Esophagus squamous epithelium (tissue), 5 donors: ENCODE data around the gene MAML3. TPM values are rescaled to one million over a fixed set of nuclear protein-coding genes. Genes with fewer than 3 reads are reported as not detected.

ENCODE experiments used
- DNase-seq: peaks from one replicate; lab custom pipeline; 2025; lab: John Stamatoyannopoulos, UW
- H3K27ac ChIP-seq, 4 donors: fragments of 200-600 bp; sonication (generic); one replicate each; pipeline ENCODE4 v1.5.1; 2016 to 2019; ENCODE audit warnings: mild to moderate bottlenecking in 1 of 4
- H3K27me3 ChIP-seq, 4 donors: fragments of 200-600 bp; sonication (generic); 1 replicate in 3 of 4; 2 replicates in 1 of 4; pipeline versions ENCODE4 v1.5.1 to v1.6.0; 2017 to 2021; ENCODE audit warnings: antibody characterized with exemption in 1 of 4
- H3K36me3 ChIP-seq, 3 donors: fragments of 200-600 bp; sonication (generic); one replicate each; pipeline ENCODE4 v1.5.1; 2016 to 2019
- H3K4me1 ChIP-seq, 3 donors: fragments of 200-600 bp; sonication (generic); one replicate each; pipeline ENCODE4 v1.5.1; 2017 to 2019
- H3K4me3 ChIP-seq, 4 donors: fragments of 200-600 bp; sonication (generic); 1 replicate in 3 of 4; 2 replicates in 1 of 4; pipeline ENCODE4 v1.5.1; 2016 to 2019; ENCODE audit warnings: mild to moderate bottlenecking in 2 of 4, moderate library complexity in 1 of 4
- H3K9me3 ChIP-seq, 3 donors: fragments of 200-600 bp; sonication (generic); one replicate each; pipeline ENCODE4 v1.5.1; 2016 to 2019
- CTCF ChIP-seq, 6 experiments: fragments of 450-650 bp in 4 of 6; fragments of 200-600 bp in 2 of 6; sonication (generic) in 2 of 6; IDR thresholded peaks; one replicate each; pipeline ENCODE4 v1.5.1; 2016 to 2019; ENCODE audit warnings: antibody characterized with exemption in 6 of 6, mild to moderate bottlenecking in 4 of 6, moderate library complexity in 4 of 6
- POLR2A ChIP-seq, 4 donors: fragments of 450-650 bp; IDR thresholded peaks; one replicate each; pipeline ENCODE4 v1.6.1; 2017; ENCODE audit warnings: antibody characterized with exemption in 4 of 4, mild to moderate bottlenecking in 4 of 4, moderate library complexity in 3 of 4
- WGBS, 2 donors: methylation state at CpG; one replicate each; pipeline ENCODE4 v1.1.5; 2018; 5-methylcytosine and 5-hydroxymethylcytosine counted together
- intact Hi-C: fragments of 100-400 bp; cut with DNase I; formaldehyde crosslinking; loops from one replicate; pipeline ENCODE4 v1.15.0; 2022
- total RNA-seq, 4 donors: library from RNA; depleted of rRNA; stranded (reverse); fragments of >200 nt; gene quantifications; one replicate each; pipeline ENCODE4 v1.1.0, GENCODE V29; 2016
- donor health status: DM: yes; HTN: yes; CAD: no.

The MAML3 gene
- total RNA-seq, 4 donors from 2014 or later, result 6.9 to 14.2 (median 8.9) TPM

GRCh38 chr4:139857021-139857420, 297.0 kb downstream of the MAML3 start:
- 4 to 12% methylated on average over 4 of the region's 4 CpGs for WGBS, 2 donors
- no peak for DNase-seq

GRCh38 chr4:139854668-139855403, 299.1 kb downstream of the MAML3 start:
- Histone ChIP-seq H3K4me3 (no peak overlapping the region), H3K27ac (no peak overlapping the region), H3K9me3 (no peaks in the 10 kb centered on the region), H3K27me3 (no peaks in the 10 kb centered on the region), H3K4me1 (peaks cover 0 to 30% (median 7%) of the 10 kb centered on the region in 3 donors), H3K36me3 (no peaks in the 10 kb centered on the region)
- 87 to 90% methylated on average over 5 to 7 of the region's 7 CpGs for WGBS, 2 donors
- no peak for DNase-seq
- intact Hi-C loops, result no loop called here
- TF ChIP-seq POLR2A (IDR thresholded peaks at IDR 0.05), result no peak
- no peak for TF ChIP-seq CTCF (IDR thresholded peaks at IDR 0.05)

More at GRCh38 chr4:139857021-139857420, 297.0 kb downstream of the MAML3 start:
- Histone ChIP-seq H3K9me3 (no peaks in the 10 kb centered on the region), H3K4me1 (peaks cover 0 to 23% (median 7%) of the 10 kb centered on the region in 3 donors), H3K27me3 (no peaks in the 10 kb centered on the region), H3K4me3 (no peak overlapping the region), H3K36me3 (no peaks in the 10 kb centered on the region), H3K27ac (no peak overlapping the region)
- intact Hi-C loops, result no loop called here
- TF ChIP-seq POLR2A (IDR thresholded peaks at IDR 0.05), result no peak
- no peak for TF ChIP-seq CTCF (IDR thresholded peaks at IDR 0.05)

GRCh38 chr4:139853309-139853708, 300.7 kb downstream of the MAML3 start:
- Histone ChIP-seq H3K27ac (no peak overlapping the region), H3K9me3 (no peaks in the 10 kb centered on the region), H3K4me1 (peaks cover 0 to 42% (median 7%) of the 10 kb centered on the region in 3 donors), H3K4me3 (no peak overlapping the region), H3K27me3 (no peaks in the 10 kb centered on the region), H3K36me3 (no peaks in the 10 kb centered on the region)
- intact Hi-C loops, result no loop called here
- TF ChIP-seq CTCF (IDR thresholded peaks at IDR 0.05) (no peak), POLR2A (IDR thresholded peaks at IDR 0.05) (no peak)
- no peak for DNase-seq

DNA sequence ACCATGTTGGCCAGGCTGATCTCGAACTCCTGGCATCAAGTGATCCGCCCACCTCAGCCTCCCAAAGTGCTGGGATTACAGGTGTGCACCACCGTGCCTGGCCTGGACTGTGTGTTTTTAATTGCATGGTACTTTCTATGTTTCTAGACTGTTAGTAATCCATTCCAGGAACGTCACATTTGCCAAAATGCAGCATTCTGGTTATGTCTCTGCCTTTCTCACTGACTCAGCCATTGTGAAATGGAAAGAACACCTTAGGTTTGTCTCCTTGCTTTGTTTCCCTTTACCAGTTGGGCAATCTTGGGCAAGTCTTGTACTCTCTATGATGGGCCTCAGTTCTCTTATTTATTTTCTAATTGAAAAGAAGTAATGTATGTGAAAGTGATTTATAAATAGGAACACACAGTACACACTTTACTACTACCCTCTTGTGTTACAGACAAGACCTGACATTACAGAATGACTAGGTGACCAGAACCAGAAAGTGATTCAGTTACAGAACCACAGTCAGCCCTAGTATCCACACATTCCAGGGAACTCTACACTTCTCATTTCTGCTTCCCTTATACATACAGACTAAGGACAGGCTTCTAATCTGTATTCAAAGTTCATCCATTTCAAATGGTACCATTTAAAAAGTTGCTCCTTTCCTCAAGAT, 301.2 kb downstream of the MAML3 start:
- H3K4me3 ChIP-seq, result no peak overlapping the region
- H3K36me3 ChIP-seq, result no peaks in the 10 kb centered on the region
- no peak for DNase-seq
- TF ChIP-seq CTCF (IDR thresholded peaks at IDR 0.05) (no peak), POLR2A (IDR thresholded peaks at IDR 0.05) (no peak)
- no peaks in the 10 kb centered on the region for H3K27me3 ChIP-seq
- no peaks in the 10 kb centered on the region for H3K9me3 ChIP-seq
- 54 to 68% methylated on average over 4 of the region's 4 CpGs for WGBS, 2 donors
- intact Hi-C loops, result no loop called here
- H3K4me1 ChIP-seq, result peaks cover 0 to 45% (median 7%) of the 10 kb centered on the region in 3 donors
- H3K27ac ChIP-seq, result no peak overlapping the region

GRCh38 chr4:139851639-139852038, 302.3 kb downstream of the MAML3 start:
- H3K27me3 ChIP-seq, result no peaks in the 10 kb centered on the region
- H3K27ac ChIP-seq, result no peak overlapping the region
- no peaks in the 10 kb centered on the region for H3K36me3 ChIP-seq
- DNase-seq, result no peak
- no peak overlapping the region for H3K4me3 ChIP-seq
- no peaks in the 10 kb centered on the region for H3K9me3 ChIP-seq
- intact Hi-C loops, result no loop called here
- TF ChIP-seq POLR2A (IDR thresholded peaks at IDR 0.05) (no peak), CTCF (IDR thresholded peaks at IDR 0.05) (no peak)
- peaks cover 0 to 35% (median under 1%) of the 10 kb centered on the region in 3 donors for H3K4me1 ChIP-seq
- 89 to 94% methylated on average over 4 of the region's 4 CpGs for WGBS, 2 donors
